GF-D8 (cell line): Measurements from ENCODE around the gene FALEC.
"Not testable (repeated sequence)": the region's sequence is repeated elsewhere in the genome, so short reads cannot be mapped to it uniquely, and the experiment has no call there.

Source experiments
- DNase-seq: peaks from one replicate; lab custom pipeline; 2025; lab: John Stamatoyannopoulos, UW

Gene FALEC

GRCh38 chr1:150574260-150575071 is 58.9 kb downstream of the FALEC start:
- DNase-seq: no peak

- DNase-seq: no peak
Measured at GRCh38 chr1:150575072-150575489, 59.5 kb downstream of the FALEC start.

GRCh38 chr1:150575518-150576366 is 60.2 kb downstream of the FALEC start:
- no peak for DNase-seq

- no peak for DNase-seq
Measured at GRCh38 chr1:150576367-150576711, 60.8 kb downstream of the FALEC start.

GRCh38 chr1:150576794-150577556 is 61.4 kb downstream of the FALEC start:
- DNase-seq: no peak

GRCh38 chr1:150577557-150578271 is 62.2 kb downstream of the FALEC start:
- no peak for DNase-seq

GRCh38 chr1:150578272-150579109 is 62.9 kb downstream of the FALEC start:
- DNase-seq: no peak

- peak; percentile 96 for DNase-seq
Measured at GRCh38 chr1:150579110-150579944, 63.8 kb downstream of the FALEC start, which contains the start of gene MCL1. Gene MCL1, minus strand, starts transcription at chr1:150579610. Its CDS starts 80 bp downstream, at chr1:150579530.

- DNase-seq: no peak
Measured at GRCh38 chr1:150579945-150580642, 64.5 kb downstream of the FALEC start.

- DNase-seq: not testable (repeated sequence)
Measured at GRCh38 chr1:150580966-150581365, 65.4 kb downstream of the FALEC start.

- DNase-seq: not testable (repeated sequence)
Measured at GRCh38 chr1:150581437-150581836, 65.9 kb downstream of the FALEC start.

- DNase-seq: not testable (repeated sequence)
Measured at GRCh38 chr1:150581962-150582361, 66.4 kb downstream of the FALEC start.

GRCh38 chr1:150582371-150582770 is 66.8 kb downstream of the FALEC start:
- no peak for DNase-seq
